ENCODE measurements around the gene MN1. TPM values are rescaled to one million over a fixed set of nuclear protein-coding genes. Genes with fewer than 3 reads are reported as not detected.

Gene MN1
- total and polyA plus RNA-seq, 2 of the 8 experiments (the other 6 are each of a cell fraction or from before 2014, with no cell fraction given), result 3.1 to 4.9 TPM

- TF ChIP-seq TAF1 (IDR thresholded peaks at IDR 0.05; ENCODE audit: low read depth, low read length) (no peak), CREB1 (IDR thresholded peaks at IDR 0.05) (no peak), CTBP2 (IDR thresholded peaks at IDR 0.05; ENCODE audit: borderline replicate concordance, insufficient read depth, insufficient read length, low read length) (no peak), SIRT6 (IDR thresholded peaks at IDR 0.05; ENCODE audit: low read length) (no peak)
Measured at GRCh38 chr22:27791859-27792241, 9.7 kb downstream of the MN1 start (continued).
